ENCODE data around the gene H6PD. TPM values are rescaled to one million over a fixed set of nuclear protein-coding genes. Genes with fewer than 3 reads are reported as not detected.

Gene H6PD
- polyA plus RNA-seq, 1 donor (not counting 4 experiments of a cell fraction or from before 2014, with no cell fraction given), result 3.3 TPM

- no peak overlapping the region for H3K4me2 ChIP-seq (ENCODE audit: control insufficient read depth, extremely low read depth, insufficient read depth, low read depth, low read length)
- no peak overlapping the region for H3K9ac ChIP-seq (ENCODE audit: control insufficient read depth, extremely low read depth, insufficient read depth, low read length)
- dilution Hi-C loops (cut with MboI; ENCODE audit: extremely low pct_ligation_motif_present, low sequenced_read_pairs), result no loop called here
- DNase-seq (ENCODE audit: low read depth, low spot score), result no peak
- no peaks in the 10 kb centered on the region for H3K79me2 ChIP-seq (ENCODE audit: control insufficient read depth, insufficient read depth, low read length)
- H3K9me3 ChIP-seq (ENCODE audit: control insufficient read depth, low read depth, low read length), result no peaks in the 10 kb centered on the region
- H4K20me1 ChIP-seq (ENCODE audit: control insufficient read depth, extremely low read depth, insufficient read depth, low read length), result no peaks in the 10 kb centered on the region
- H3K4me3 ChIP-seq (ENCODE audit: control insufficient read depth in 2 of 3, extremely low read depth in 1 of 3, insufficient read depth in 2 of 3, low read depth in 1 of 3, low read length in 3 of 3), result no peak overlapping the region
- H3K27ac ChIP-seq (ENCODE audit: control insufficient read depth, insufficient read depth, low read length), result no peak overlapping the region
- no peak overlapping the region for H2AFZ ChIP-seq (ENCODE audit: control insufficient read depth, low read length)
- no peaks in the 10 kb centered on the region for H3K27me3 ChIP-seq (ENCODE audit: control insufficient read depth, extremely low read depth, insufficient read depth, low read length)
- no peaks in the 10 kb centered on the region for H3K9me1 ChIP-seq (ENCODE audit: control insufficient read depth, extremely low read depth, insufficient read depth, low read length)
- no peak for FAIRE-seq
- H3K4me1 ChIP-seq (ENCODE audit: control insufficient read depth, extremely low read depth, insufficient read depth, low read length), result peaks cover under 1% of the 10 kb centered on the region
- H3K36me3 ChIP-seq (ENCODE audit: control insufficient read depth in 2 of 2, extremely low read depth in 1 of 2, insufficient read depth in 2 of 2, low read length in 2 of 2), result no peaks in the 10 kb centered on the region
- TF ChIP-seq EZH2 (IDR thresholded peaks at IDR 0.05; ENCODE audit: low read length) (no peak), CTCF (optimal IDR thresholded peaks at IDR 0.05 in 1 of 3, IDR thresholded peaks at IDR 0.05 in 1 of 3, conservative IDR thresholded peaks at IDR 0.05 in 1 of 3; ENCODE audit: extremely low read depth in 1 of 3, insufficient read depth in 2 of 3, low read length in 3 of 3) (no peak)
Observed at GRCh38 chr1:9222846-9223625, 11.5 kb upstream of the H6PD start.

- Histone ChIP-seq H3K4me3 (ENCODE audit: control insufficient read depth in 2 of 3, extremely low read depth in 1 of 3, insufficient read depth in 2 of 3, low read depth in 1 of 3, low read length in 3 of 3) (no peak overlapping the region), H3K79me2 (ENCODE audit: control insufficient read depth, insufficient read depth, low read length) (no peaks in the 10 kb centered on the region), H2AFZ (ENCODE audit: control insufficient read depth, low read length) (no peak overlapping the region), H3K27ac (ENCODE audit: control insufficient read depth, insufficient read depth, low read length) (no peak overlapping the region), H3K9me3 (ENCODE audit: control insufficient read depth, low read depth, low read length) (no peaks in the 10 kb centered on the region), H3K9me1 (ENCODE audit: control insufficient read depth, extremely low read depth, insufficient read depth, low read length) (no peaks in the 10 kb centered on the region), H3K27me3 (ENCODE audit: control insufficient read depth, extremely low read depth, insufficient read depth, low read length) (no peaks in the 10 kb centered on the region), H4K20me1 (ENCODE audit: control insufficient read depth, extremely low read depth, insufficient read depth, low read length) (no peaks in the 10 kb centered on the region), H3K9ac (ENCODE audit: control insufficient read depth, extremely low read depth, insufficient read depth, low read length) (no peak overlapping the region), H3K4me1 (ENCODE audit: control insufficient read depth, extremely low read depth, insufficient read depth, low read length) (peaks cover 12% of the 10 kb centered on the region), H3K36me3 (ENCODE audit: control insufficient read depth in 2 of 2, extremely low read depth in 1 of 2, insufficient read depth in 2 of 2, low read length in 2 of 2) (no peaks in the 10 kb centered on the region), H3K4me2 (ENCODE audit: control insufficient read depth, extremely low read depth, insufficient read depth, low read depth, low read length) (no peak overlapping the region)
- dilution Hi-C loops (cut with MboI; ENCODE audit: extremely low pct_ligation_motif_present, low sequenced_read_pairs), result no loop called here
- TF ChIP-seq EZH2 (IDR thresholded peaks at IDR 0.05; ENCODE audit: low read length) (no peak), CTCF (optimal IDR thresholded peaks at IDR 0.05 in 1 of 3, IDR thresholded peaks at IDR 0.05 in 1 of 3, conservative IDR thresholded peaks at IDR 0.05 in 1 of 3; ENCODE audit: extremely low read depth in 1 of 3, insufficient read depth in 2 of 3, low read length in 3 of 3) (no peak)
- FAIRE-seq (no peak), DNase-seq (ENCODE audit: low read depth, low spot score) (no peak)
Observed at GRCh38 chr1:9224664-9225410, 9.7 kb upstream of the H6PD start.

Measured in keratinocyte (primary cell).